Epithelial cell of prostate (primary cell): ENCODE measurements around the gene CACNG7.

ENCODE experiments used
- DNase-seq: peaks from one replicate; pipeline ENCODE4 v3.0.0-alpha.2; 2011; ENCODE audit warnings: low read depth, low spot score
- H3K27ac ChIP-seq: fragments of 450-650 bp; 2 replicates; pipeline ENCODE4 v1.5.1; 2017; ENCODE audit warnings: mild to moderate bottlenecking

CACNG7 gene

GRCh38 chr19:53903055-53903680 lies 5.9 kb upstream of the CACNG7 start:
- no peak for DNase-seq
- no peak overlapping the region for H3K27ac ChIP-seq

GRCh38 chr19:53904909-53905308 lies 4.2 kb upstream of the CACNG7 start:
- DNase-seq: no peak
- no peak overlapping the region for H3K27ac ChIP-seq

- DNase-seq: no peak
- H3K27ac ChIP-seq: no peak overlapping the region
Measured at GRCh38 chr19:53905787-53906186, 3.3 kb upstream of the CACNG7 start.

DNA sequence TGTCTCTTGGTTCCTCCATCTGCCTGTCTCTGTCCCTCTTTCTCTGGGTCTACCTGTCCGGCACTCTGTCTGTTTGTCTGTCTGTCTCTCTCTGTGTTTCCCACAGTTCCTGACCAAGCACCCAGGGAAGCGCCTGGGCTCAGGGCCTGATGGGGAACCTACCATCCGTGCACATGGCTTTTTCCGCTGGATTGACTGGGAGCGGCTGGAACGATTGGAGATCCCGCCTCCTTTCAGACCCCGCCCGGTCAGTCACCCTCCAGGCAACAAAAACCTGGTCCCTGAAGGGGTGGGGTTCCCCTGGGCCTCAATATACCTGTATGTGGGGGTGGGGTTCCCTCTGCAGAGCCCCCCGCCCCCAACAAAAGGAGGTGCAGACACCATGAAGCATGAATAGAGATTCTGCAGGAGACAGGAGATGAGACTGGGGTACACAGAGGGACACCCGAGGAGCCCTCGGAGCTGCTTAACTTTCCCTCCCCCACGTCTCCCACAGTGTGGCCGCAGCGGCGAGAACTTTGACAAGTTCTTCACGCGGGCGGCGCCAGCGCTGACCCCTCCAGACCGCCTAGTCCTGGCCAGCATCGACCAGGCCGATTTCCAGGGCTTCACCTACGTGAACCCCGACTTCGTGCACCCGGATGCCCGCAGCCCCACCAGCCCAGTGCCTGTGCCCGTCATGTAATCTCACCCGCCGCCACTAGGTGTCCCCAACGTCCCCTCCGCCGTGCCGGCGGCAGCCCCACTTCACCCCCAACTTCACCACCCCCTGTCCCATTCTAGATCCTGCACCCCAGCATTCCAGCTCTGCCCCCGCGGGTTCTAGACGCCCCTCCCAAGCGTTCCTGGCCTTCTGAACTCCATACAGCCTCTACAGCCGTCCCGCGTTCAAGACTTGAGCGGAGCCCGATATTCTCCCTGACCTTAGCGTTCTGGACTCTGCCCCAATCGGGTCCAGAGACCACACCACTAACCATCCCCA lies 2.6 kb upstream of the CACNG7 start:
- DNase-seq: no peak
- H3K27ac ChIP-seq: no peak overlapping the region

DNA sequence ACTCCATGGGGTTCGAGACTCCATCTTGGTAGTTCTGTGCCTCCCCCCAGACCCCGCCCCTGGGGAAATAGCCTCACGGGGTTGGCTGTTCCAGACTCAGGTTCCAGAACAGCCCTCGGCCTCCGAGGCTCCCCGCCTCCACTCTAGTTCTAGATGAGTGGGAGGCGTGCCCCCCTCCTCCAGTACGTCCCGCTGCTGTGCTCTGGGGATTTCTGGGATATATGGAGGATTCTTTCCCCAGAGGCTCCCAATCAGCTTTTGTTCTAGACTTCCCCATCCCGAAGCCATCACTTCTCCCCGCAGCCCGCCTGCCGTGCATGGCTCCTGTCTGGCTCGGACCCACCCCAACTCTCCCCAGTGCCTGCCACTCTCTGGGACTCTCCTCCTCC lies 1.9 kb upstream of the CACNG7 start:
- no peak overlapping the region for H3K27ac ChIP-seq
- DNase-seq: no peak

GRCh38 chr19:53907690-53908089 lies 1.4 kb upstream of the CACNG7 start:
- no peak overlapping the region for H3K27ac ChIP-seq
- no peak for DNase-seq

DNA sequence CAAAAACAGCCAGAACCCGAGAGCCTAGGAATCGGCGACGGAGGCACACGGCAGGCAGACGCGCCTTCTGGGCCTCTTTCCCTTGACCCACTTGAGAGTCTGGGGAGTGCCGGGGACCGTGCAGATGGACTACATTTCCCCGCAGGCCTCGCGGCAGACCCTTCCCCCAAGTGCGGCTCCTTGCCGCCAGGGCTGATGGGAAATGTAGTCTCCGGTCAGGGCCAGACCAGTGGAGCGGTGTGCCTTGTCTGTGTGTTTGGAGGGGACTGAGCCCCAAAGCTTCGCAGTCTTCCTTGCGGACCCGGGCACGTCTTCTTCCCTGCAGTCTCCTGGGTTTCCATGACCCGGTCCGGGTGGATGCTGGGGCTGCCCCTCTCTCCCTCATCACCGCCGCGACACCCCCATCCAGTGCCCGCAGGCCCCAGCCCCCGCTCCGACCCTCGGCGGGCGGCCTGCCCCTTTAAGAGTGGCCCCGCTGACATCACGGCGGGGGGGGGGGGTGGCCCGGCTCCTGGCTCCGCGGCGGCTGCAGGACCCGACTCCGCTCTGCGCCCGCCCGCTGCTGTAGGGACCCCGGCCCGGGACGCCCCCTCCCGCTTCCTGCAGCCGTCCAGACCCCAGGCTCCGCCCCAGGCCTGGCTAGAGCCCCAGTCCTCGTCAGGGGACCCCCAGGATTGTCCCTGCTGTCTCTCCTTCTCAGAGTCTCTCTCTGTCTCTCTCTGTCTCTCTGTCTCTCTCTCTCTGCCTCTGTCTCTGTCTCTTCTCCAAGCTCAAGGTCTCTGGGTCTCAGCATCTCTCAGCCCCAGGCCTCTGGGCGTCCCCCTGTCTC lies 758 bp upstream of the CACNG7 start:
- DNase-seq: no peak

GRCh38 chr19:53909471-53910169 lies 542 bp downstream of the CACNG7 start:
- H3K27ac ChIP-seq: no peak overlapping the region

More for the DNA sequence above, 758 bp upstream of the CACNG7 start:
- no peak overlapping the region for H3K27ac ChIP-seq

DNA sequence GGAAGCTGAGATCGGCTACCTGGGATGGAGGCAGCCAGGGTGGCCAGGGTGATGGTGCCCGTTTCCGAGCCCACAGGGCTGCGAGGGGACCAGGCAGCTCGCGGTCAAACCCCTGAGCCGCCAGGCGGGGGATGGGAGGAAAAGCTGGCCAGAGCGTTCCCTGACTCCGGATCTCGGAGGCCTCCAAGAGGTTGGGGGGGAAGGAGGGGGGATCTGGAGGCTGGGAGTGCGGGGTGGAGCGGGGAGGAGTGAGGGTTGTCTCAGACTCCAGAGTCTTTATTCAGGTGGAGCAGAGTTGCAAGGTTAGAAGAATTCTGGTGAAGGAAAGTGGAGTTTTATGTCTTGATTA lies 1.1 kb downstream of the CACNG7 start:
- no peak overlapping the region for H3K27ac ChIP-seq

More at GRCh38 chr19:53909471-53910169, 542 bp downstream of the CACNG7 start:
- DNase-seq: no peak

GRCh38 chr19:53912653-53913052 lies 3.6 kb downstream of the CACNG7 start:
- no peak overlapping the region for H3K27ac ChIP-seq
- DNase-seq: no peak

More for the DNA sequence above, 1.1 kb downstream of the CACNG7 start:
- DNase-seq: no peak

- no peak for DNase-seq
- H3K27ac ChIP-seq: no peak overlapping the region
Measured at GRCh38 chr19:53915000-53915399, 5.9 kb downstream of the CACNG7 start.

- H3K27ac ChIP-seq: no peak overlapping the region
- DNase-seq: no peak
Measured at GRCh38 chr19:53916004-53916403, 6.9 kb downstream of the CACNG7 start.

GRCh38 chr19:53917356-53917755 lies 8.3 kb downstream of the CACNG7 start:
- DNase-seq: no peak
- no peak overlapping the region for H3K27ac ChIP-seq

DNA sequence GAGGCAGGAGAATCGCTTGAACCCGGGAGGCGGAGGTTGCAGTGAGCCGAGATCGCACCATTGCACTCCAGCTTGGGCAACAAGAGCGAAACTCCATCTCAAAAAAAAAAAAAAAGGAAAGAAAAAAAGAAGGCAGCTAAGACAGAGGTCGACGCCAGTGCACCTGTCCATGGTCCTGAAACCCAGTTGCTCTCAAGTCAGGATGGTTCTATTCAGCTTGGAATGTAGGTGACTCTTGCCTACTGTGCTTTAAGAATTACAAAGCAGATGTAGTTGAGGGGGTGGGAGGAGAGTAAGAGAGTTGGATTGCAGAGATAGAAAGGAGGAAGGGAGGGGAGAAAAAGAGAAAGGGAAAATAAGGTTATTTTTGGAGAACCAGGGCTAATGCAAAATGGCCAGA lies 18.7 kb downstream of the CACNG7 start:
- DNase-seq: no peak

GRCh38 chr19:53936029-53936428 lies 27.0 kb downstream of the CACNG7 start:
- no peak overlapping the region for H3K27ac ChIP-seq
- no peak for DNase-seq

More for the DNA sequence above, 18.7 kb downstream of the CACNG7 start:
- H3K27ac ChIP-seq: no peak overlapping the region

- no peak for DNase-seq
- no peak overlapping the region for H3K27ac ChIP-seq
Measured at GRCh38 chr19:53942001-53942786, 33.1 kb downstream of the CACNG7 start.

GRCh38 chr19:53944416-53944815 lies 35.3 kb downstream of the CACNG7 start:
- no peak for DNase-seq
- H3K27ac ChIP-seq: no peak overlapping the region

DNA sequence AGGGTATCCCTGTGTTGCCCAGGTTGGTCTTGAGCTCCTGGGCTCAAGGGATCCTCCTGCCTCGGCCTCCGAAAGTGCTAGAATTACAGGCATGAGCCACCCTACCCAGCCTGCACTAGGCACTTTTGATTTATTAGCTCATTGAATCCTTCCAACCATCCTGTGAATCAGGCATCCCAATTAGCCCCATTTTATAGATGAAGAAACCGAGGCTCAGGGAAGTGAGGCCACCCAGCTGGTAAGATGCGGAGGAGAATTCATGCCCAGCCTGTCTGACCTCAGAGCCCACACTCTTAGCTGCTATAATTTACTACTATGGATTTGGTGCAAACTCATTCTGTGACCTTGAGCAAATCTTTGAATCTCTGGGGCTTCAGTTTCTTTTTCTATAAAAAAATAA lies 35.9 kb downstream of the CACNG7 start:
- no peak overlapping the region for H3K27ac ChIP-seq
- DNase-seq: no peak

DNA sequence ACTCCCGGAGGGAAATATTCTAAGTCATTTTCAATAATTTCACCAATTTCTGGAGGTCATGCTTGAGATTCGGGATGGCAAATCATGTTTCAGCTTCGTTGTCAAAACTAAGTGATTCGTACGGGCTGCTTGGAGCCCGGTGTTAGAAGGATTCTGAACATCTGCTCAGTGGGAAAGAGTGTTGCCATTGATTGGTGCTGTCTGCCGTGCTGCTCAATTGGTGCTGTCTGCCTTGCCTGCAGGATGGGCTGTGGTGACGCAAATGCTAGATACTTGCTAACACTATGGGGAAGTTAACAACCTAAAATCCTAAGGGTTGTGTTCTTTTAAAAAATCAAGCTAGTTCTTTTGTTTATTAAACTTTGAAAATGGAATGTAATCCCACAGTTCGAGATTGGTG lies 36.4 kb downstream of the CACNG7 start:
- no peak for DNase-seq

More for the DNA sequence above, 36.4 kb downstream of the CACNG7 start:
- no peak overlapping the region for H3K27ac ChIP-seq
